Uterus (tissue), 4 donors: ENCODE results near the gene RPS16. TPM values are rescaled to one million over a fixed set of nuclear protein-coding genes. Genes with fewer than 3 reads are reported as not detected.

Experiments used
- DNase-seq, 2 donors: peaks; one replicate each; pipeline ENCODE4 v3.0.0-alpha.2; 2019 to 2020
- H3K27ac ChIP-seq, 2 donors: fragments of 200-600 bp; sonication (generic); 1 replicate in 1 of 2; 2 replicates in 1 of 2; pipeline ENCODE4 v1.5.1; 2016 to 2018
- H3K27me3 ChIP-seq, 2 donors: fragments of 200-600 bp; sonication (generic); one replicate each; pipeline ENCODE4 v1.5.1; 2018 to 2019; ENCODE audit warnings: control low read depth in 1 of 2
- H3K36me3 ChIP-seq, 2 donors: fragments of 200-600 bp; sonication (generic); one replicate each; pipeline ENCODE4 v1.5.1; 2019; ENCODE audit warnings: control low read depth in 1 of 2
- H3K4me1 ChIP-seq, 2 donors: fragments of 200-600 bp; sonication (generic); one replicate each; pipeline ENCODE4 v1.5.1; 2018 to 2019; ENCODE audit warnings: control low read depth in 1 of 2
- H3K4me3 ChIP-seq, 2 donors: fragments of 200-600 bp; sonication (generic); 1 replicate in 1 of 2; 2 replicates in 1 of 2; pipeline ENCODE4 v1.5.1; 2018 to 2019; ENCODE audit warnings: mild to moderate bottlenecking in 1 of 2
- H3K9me3 ChIP-seq, 2 donors: fragments of 200-600 bp; sonication (generic); one replicate each; pipeline ENCODE4 v1.5.1; 2019; ENCODE audit warnings: control low read depth in 1 of 2
- CTCF ChIP-seq, 4 experiments: fragments of 200-600 bp in 2 of 4; fragments of 450-650 bp in 2 of 4; sonication (generic) in 2 of 4; IDR thresholded peaks; one replicate each; pipeline ENCODE4 v1.5.1; 2016 to 2019; ENCODE audit warnings: antibody characterized with exemption in 4 of 4, mild to moderate bottlenecking in 2 of 4, moderate library complexity in 1 of 4
- POLR2A ChIP-seq, 2 donors: fragments of 450-650 bp; IDR thresholded peaks; one replicate each; pipeline ENCODE4 v1.6.1; 2016; ENCODE audit warnings: antibody characterized with exemption in 2 of 2, mild to moderate bottlenecking in 1 of 2, moderate library complexity in 1 of 2
- intact Hi-C: fragments of 100-400 bp; cut with DNase I; formaldehyde crosslinking; loops from one replicate; pipeline ENCODE4 v1.15.1; 2023; ENCODE audit warnings: low total_unique reads
- total RNA-seq, 4 donors: library from RNA; depleted of rRNA in 3 of 4; stranded (reverse); fragments of >200 nt in 3 of 4; gene quantifications; one replicate each; pipeline versions ENCODE4 v1.1.0 to v1.2.4, GENCODE V29; 2014 to 2023
- donor health status: DM: yes; HTN: yes; CAD: no.

Gene RPS16
- total RNA-seq, 4 donors from 2014 or later, result 50.5 to 6,434 (median 2,757) TPM

- Histone ChIP-seq H3K4me3 (peak overlapping the region; percentile 83 to 98), H3K4me1 (peaks cover under 1 to 10% of the 10 kb centered on the region in 2 donors), H3K36me3 (no peaks in the 10 kb centered on the region), H3K9me3 (no peaks in the 10 kb centered on the region), H3K27ac (peak overlapping the region; percentile 99 to 100), H3K27me3 (no peaks in the 10 kb centered on the region)
- DNase-seq, result no peak
- TF ChIP-seq CTCF (IDR thresholded peaks at IDR 0.05) (no peak), POLR2A (IDR thresholded peaks at IDR 0.05) (no peak)
- intact Hi-C loops, result no loop called here
Measured at GRCh38 chr19:39407410-39407659, 28.4 kb downstream of the RPS16 start.

- Histone ChIP-seq H3K9me3 (no peaks in the 10 kb centered on the region), H3K27ac (peak within 1 kb of the TSS; percentile 99 to 100), H3K4me3 (peak within 1 kb of the TSS; percentile 83 to 98), H3K27me3 (no peaks in the 10 kb centered on the region), H3K4me1 (peaks cover 5 to 12% of the 10 kb centered on the region in 2 donors), H3K36me3 (no peaks in the 10 kb centered on the region)
- peak; percentile 94 for DNase-seq
- intact Hi-C loops, result no loop called here
- TF ChIP-seq POLR2A (IDR thresholded peaks at IDR 0.05), result peak; percentile 94 to 98
- TF ChIP-seq CTCF (IDR thresholded peaks at IDR 0.05), result peak in 1 of 4 experiments; percentile 16
Measured at GRCh38 chr19:39406656-39407409, 28.9 kb downstream of the RPS16 start, which contains the start of gene ZFP36. TSS of gene ZFP36 (plus strand) at chr19:39406847. CDS start at chr19:39406905, 58 bp downstream.

GRCh38 chr19:39405958-39406655 is 29.6 kb downstream of the RPS16 start:
- H3K36me3 ChIP-seq, result no peaks in the 10 kb centered on the region
- H3K27me3 ChIP-seq, result no peaks in the 10 kb centered on the region
- peak overlapping the region; percentile 99 to 100 for H3K27ac ChIP-seq
- H3K4me1 ChIP-seq, result peaks cover 9 to 12% of the 10 kb centered on the region in 2 donors
- intact Hi-C loops, result no loop called here
- TF ChIP-seq POLR2A (IDR thresholded peaks at IDR 0.05) (no peak), CTCF (IDR thresholded peaks at IDR 0.05) (no peak)
- no peaks in the 10 kb centered on the region for H3K9me3 ChIP-seq
- H3K4me3 ChIP-seq, result peak overlapping the region; percentile 83 to 98
- no peak for DNase-seq

- peak overlapping the region in 1 of 2 donors; percentile 83 for H3K4me3 ChIP-seq
- H3K36me3 ChIP-seq, result no peaks in the 10 kb centered on the region
- peak in 1 of 2 donors; percentile 38 for DNase-seq
- no peaks in the 10 kb centered on the region for H3K27me3 ChIP-seq
- H3K9me3 ChIP-seq, result no peaks in the 10 kb centered on the region
- peaks cover 9 to 12% of the 10 kb centered on the region in 2 donors for H3K4me1 ChIP-seq
- TF ChIP-seq POLR2A (IDR thresholded peaks at IDR 0.05) (no peak), CTCF (IDR thresholded peaks at IDR 0.05) (no peak)
- intact Hi-C loops, result no loop called here
- peak overlapping the region; percentile 99 to 100 for H3K27ac ChIP-seq
Measured at GRCh38 chr19:39405261-39405957, 30.3 kb downstream of the RPS16 start.
